T-cell (primary cell): ENCODE measurements around the gene PSMC3. TPM values are rescaled to one million over a fixed set of nuclear protein-coding genes. Genes with fewer than 3 reads are reported as not detected.

Experiments
- ATAC-seq, 4 experiments: fragments of 200-7000 bp in 3 of 4; fragments of 150-1000 bp in 1 of 4; cut with Tn5 transposase; replicated peaks in 1 of 4; 1 replicate in 3 of 4; 2 replicates in 1 of 4; pipeline ENCODE4 v1.10.0; 2021; ENCODE audit warnings: moderate library complexity in 3 of 4, mild to moderate bottlenecking in 2 of 4, moderate number of reproducible peaks in 1 of 4
- CTCF ChIA-PET, 2 donors: fragments of 300-600 bp; sonication (Branson Sonifier 250); formaldehyde crosslinking; loops; one replicate each; lab custom pipeline; 2022; ENCODE audit warnings: antibody characterized with exemption in 2 of 2; lab: Charles Lee
- POLR2A ChIA-PET, 2 donors: fragments of 300-600 bp; sonication (Branson Sonifier 250); formaldehyde crosslinking; loops; one replicate each; lab custom pipeline; 2022; ENCODE audit warnings: antibody characterized with exemption in 2 of 2; lab: Charles Lee
- DNase-seq, 35 experiments: peaks; one replicate each; pipeline versions ENCODE4 v3.0.0 to v3.0.0-alpha.2; 2013 to 2023
- H3K27ac ChIP-seq: one replicate; pipeline ENCODE4 v1.5.1; 2013; ENCODE audit warnings: low read length
- H3K27me3 ChIP-seq, 2 experiments: replicated peaks in 1 of 2; 1 replicate in 1 of 2; 2 replicates in 1 of 2; pipeline versions ENCODE4 v1.6.1 to v1.7.0; 2013; ENCODE audit warnings: low read length in 1 of 2, mixed read lengths in 1 of 2; ENCODE audit not compliant: control insufficient read depth in 2 of 2, insufficient read depth in 2 of 2; ENCODE audit errors: extremely low read depth in 1 of 2
- H3K36me3 ChIP-seq, 2 donors: 1 replicate in 1 of 2; 2 replicates in 1 of 2; pipeline versions ENCODE4 v1.6.1 to v1.7.0; 2013; ENCODE audit warnings: low read length in 1 of 2; ENCODE audit not compliant: control insufficient read depth in 2 of 2, insufficient read depth in 1 of 2; ENCODE audit errors: extremely low read depth in 1 of 2
- H3K4me1 ChIP-seq, 2 experiments: 1 replicate in 1 of 2; 2 replicates in 1 of 2; pipeline versions ENCODE4 v1.6.1 to v1.7.0; 2013; ENCODE audit warnings: low read length in 2 of 2, mixed read lengths in 1 of 2; ENCODE audit not compliant: insufficient read depth in 2 of 2, control insufficient read depth in 1 of 2; ENCODE audit errors: extremely low read depth in 1 of 2
- H3K4me3 ChIP-seq, 2 donors: 1 replicate in 1 of 2; 2 replicates in 1 of 2; pipeline versions ENCODE4 v1.5.1 to v1.7.0; 2013; ENCODE audit warnings: mild to moderate bottlenecking in 2 of 2, low read length in 1 of 2, moderate library complexity in 1 of 2; ENCODE audit not compliant: control insufficient read depth in 1 of 2; ENCODE audit errors: extremely low read depth in 1 of 2
- H3K9me3 ChIP-seq: 2 replicates; pipeline ENCODE4 v1.7.0; 2013
- H3K27ac Mint-ChIP-seq, 2 donors: one replicate each; pipeline ENCODE4 v1.8.0; 2020 to 2021; ENCODE audit warnings: mild to moderate bottlenecking in 2 of 2, mixed read lengths in 2 of 2
- H3K27me3 Mint-ChIP-seq, 2 donors: one replicate each; pipeline ENCODE4 v1.8.0; 2021 to 2022; ENCODE audit warnings: mixed read lengths in 2 of 2
- H3K36me3 Mint-ChIP-seq: one replicate; pipeline ENCODE4 v1.8.0; 2021; ENCODE audit warnings: mixed read lengths
- H3K4me1 Mint-ChIP-seq, 3 donors: one replicate each; pipeline ENCODE4 v1.8.0; 2020 to 2022; ENCODE audit warnings: mixed read lengths in 3 of 3, mild to moderate bottlenecking in 1 of 3
- H3K4me3 Mint-ChIP-seq, 3 donors: one replicate each; pipeline ENCODE4 v1.8.0; 2020 to 2022; ENCODE audit warnings: mild to moderate bottlenecking in 3 of 3, mixed read lengths in 3 of 3, moderate library complexity in 3 of 3
- H3K9me3 Mint-ChIP-seq, 3 donors: one replicate each; pipeline ENCODE4 v1.8.0; 2020 to 2022; ENCODE audit warnings: mixed read lengths in 3 of 3
- WGBS: methylation state at CpG from one replicate; pipeline ENCODE4 v1.1.5; 2013; ENCODE audit warnings: missing lambda C conversion rate; ENCODE audit not compliant: insufficient coverage; 5-methylcytosine and 5-hydroxymethylcytosine counted together
- total RNA-seq, 35 experiments: library from RNA in 6 of 35; stranded (reverse) in 6 of 35; fragments of 120-200 nt in 1 of 35; gene quantifications; one replicate each; pipeline versions ENCODE4 v1.2.1 to v1.2.4 and lab custom pipeline; 2013 to 2026

PSMC3 gene
- total RNA-seq, 5 donors from 2014 or later (not counting 1 experiment from before 2014, with no cell fraction given) = 48.6 to 64.4 (median 55.0) TPM

DNA sequence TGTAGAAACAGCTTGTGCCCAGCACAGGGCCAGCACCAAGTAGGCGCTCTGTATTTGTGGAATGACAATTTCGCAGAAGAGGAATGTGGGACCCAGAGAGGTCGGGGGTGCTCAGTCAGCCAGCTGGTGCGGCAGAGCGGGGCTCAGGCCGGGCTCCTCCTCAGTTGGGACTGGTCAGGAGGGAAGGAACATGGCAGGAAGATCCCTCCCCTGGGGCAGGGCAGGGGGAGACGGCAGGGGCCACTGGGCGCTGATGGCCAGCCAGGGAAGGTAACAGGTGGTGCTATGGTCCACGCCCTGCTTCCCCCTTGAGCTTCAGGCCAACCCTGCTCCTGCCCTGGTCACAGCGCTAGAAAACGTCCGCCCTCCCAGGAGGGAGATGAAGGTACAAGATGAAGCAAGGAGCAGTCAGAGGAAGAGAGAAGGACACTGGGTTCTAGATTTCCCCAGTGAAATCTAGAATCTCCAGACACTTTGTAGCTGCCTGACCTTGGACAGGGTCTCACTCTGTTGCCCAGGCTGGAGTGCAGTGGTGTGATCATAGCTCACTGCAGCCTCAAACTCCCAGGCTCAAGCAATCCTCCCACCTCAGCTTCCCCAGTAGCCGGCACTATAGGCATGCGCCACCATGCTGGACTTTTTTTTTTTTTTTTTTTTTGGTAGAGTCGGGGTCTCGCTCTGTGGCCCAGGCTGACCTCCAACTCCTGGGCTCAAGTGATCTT, 34.4 kb downstream of the PSMC3 start:
- H3K36me3 Mint-ChIP-seq = no peaks in the 10 kb centered on the region
- ChIA-PET POLR2A (interaction anchor here in 1 of 2 donors (0.7 kb wide), 1 partner anchor 8 kb away, joined by 10 read pairs; no protein-coding TSS in a partner anchor), CTCF (interaction anchor here in 1 of 2 donors (0.6 to 1.1 kb wide), 2 partner anchors 13 to 21 kb away, joined by 3 read pairs; no protein-coding TSS in a partner anchor)
- no peak overlapping the region for H3K27ac ChIP-seq
- H3K27me3 ChIP-seq = peaks cover 0 to 7% of the 10 kb centered on the region in 2 experiments
- no peaks in the 10 kb centered on the region for H3K27me3 Mint-ChIP-seq
- H3K36me3 ChIP-seq = no peaks in the 10 kb centered on the region
- no peak for DNase-seq
- peak overlapping the region; percentile 74 to 78 for H3K27ac Mint-ChIP-seq
- H3K4me1 Mint-ChIP-seq = peaks cover 40 to 62% (median 48%) of the 10 kb centered on the region in 3 donors
- H3K4me1 ChIP-seq = peaks cover 14 to 74% of the 10 kb centered on the region in 2 experiments
- 99% methylated on average over 12 of the region's 16 CpGs for WGBS
- no peak overlapping the region for H3K4me3 Mint-ChIP-seq
- ATAC-seq = no peak
- no peak overlapping the region for H3K4me3 ChIP-seq
- no peaks in the 10 kb centered on the region for H3K9me3 ChIP-seq
- no peaks in the 10 kb centered on the region for H3K9me3 Mint-ChIP-seq

DNA sequence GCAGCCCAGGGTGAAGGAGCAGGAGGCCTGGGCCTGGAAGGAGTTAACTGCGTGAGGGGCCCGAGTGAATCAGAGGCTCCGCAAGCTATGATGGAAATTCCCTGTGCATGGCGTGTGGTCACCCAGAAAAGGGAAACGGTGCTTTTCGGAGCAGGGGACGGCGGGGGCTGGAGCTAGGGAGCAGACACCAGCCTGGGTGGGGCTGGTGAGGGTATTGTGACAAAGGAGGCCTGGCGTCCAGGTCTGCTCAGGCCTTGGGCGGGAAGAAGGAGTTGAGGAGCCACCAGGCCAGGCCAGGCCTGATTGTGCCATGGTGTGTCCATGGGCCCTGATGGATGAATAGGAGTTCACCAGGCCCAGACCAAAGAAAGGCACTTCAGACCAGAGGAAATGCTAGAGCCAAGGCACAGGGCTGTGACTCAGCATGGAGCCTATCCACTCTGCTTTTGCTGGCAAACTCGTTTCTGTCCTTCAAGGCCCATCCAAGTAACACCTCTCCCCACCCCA, 35.1 kb downstream of the PSMC3 start:
- Histone ChIP-seq H3K9me3 (no peaks in the 10 kb centered on the region), H3K27ac (no peak overlapping the region), H3K36me3 (no peaks in the 10 kb centered on the region), H3K27me3 (peaks cover 0 to 7% of the 10 kb centered on the region in 2 experiments), H3K4me3 (no peak overlapping the region), H3K4me1 (peaks cover 14 to 72% of the 10 kb centered on the region in 2 experiments)
- WGBS = 95% methylated on average over 11 of the region's 11 CpGs
- ATAC-seq (no peak), DNase-seq (peak in 1 of 35 experiments; percentile 51)
- no peaks in the 10 kb centered on the region for H3K27me3 Mint-ChIP-seq
- peak overlapping the region; percentile 74 to 78 for H3K27ac Mint-ChIP-seq
- H3K36me3 Mint-ChIP-seq = no peaks in the 10 kb centered on the region
- peaks cover 40 to 62% (median 48%) of the 10 kb centered on the region in 3 donors for H3K4me1 Mint-ChIP-seq
- no peak overlapping the region for H3K4me3 Mint-ChIP-seq
- no peaks in the 10 kb centered on the region for H3K9me3 Mint-ChIP-seq
- CTCF ChIA-PET = interaction anchor here in 1 of 2 donors (0.6 kb wide), 1 partner anchor 20 kb away, joined by 3 read pairs; no protein-coding TSS in a partner anchor
- POLR2A ChIA-PET = interaction anchor here (0.5 to 0.7 kb wide), 2 partner anchors 9 to 10 kb away, joined by 3 to 10 read pairs; no protein-coding TSS in a partner anchor

DNA sequence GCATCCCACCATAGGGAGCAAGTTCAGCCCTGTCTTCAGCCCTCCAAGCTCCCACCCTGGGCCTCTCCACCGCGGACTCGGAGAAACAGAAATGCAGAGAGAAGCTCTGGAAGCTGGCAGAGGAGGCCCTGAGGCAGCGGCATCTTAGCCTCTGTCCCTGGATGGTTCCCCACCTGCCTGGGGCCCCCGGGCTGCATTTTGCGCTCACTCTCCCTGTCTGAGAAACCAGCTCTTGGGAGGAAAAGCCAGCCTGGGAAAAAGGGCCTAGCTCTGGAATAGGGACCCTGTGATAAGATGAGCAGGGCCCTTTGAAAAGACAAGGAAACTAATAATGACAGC, 35.8 kb downstream of the PSMC3 start:
- H3K4me1 ChIP-seq = peaks cover 12 to 65% of the 10 kb centered on the region in 2 experiments

GRCh38 chr11:47389577-47390421, 36.4 kb downstream of the PSMC3 start:
- Histone ChIP-seq H3K4me1 (peaks cover 8 to 59% of the 10 kb centered on the region in 2 experiments), H3K27ac (no peak overlapping the region), H3K36me3 (no peaks in the 10 kb centered on the region), H3K27me3 (peaks cover 0 to 7% of the 10 kb centered on the region in 2 experiments), H3K9me3 (no peaks in the 10 kb centered on the region), H3K4me3 (no peak overlapping the region)
- H3K27ac Mint-ChIP-seq = peak overlapping the region in 1 of 2 donors; percentile 66
- H3K36me3 Mint-ChIP-seq = no peaks in the 10 kb centered on the region
- DNase-seq (no peak), ATAC-seq (no peak)
- no peaks in the 10 kb centered on the region for H3K9me3 Mint-ChIP-seq
- H3K27me3 Mint-ChIP-seq = no peaks in the 10 kb centered on the region
- peak overlapping the region in 2 of 3 donors; percentile 39 to 55 for H3K4me3 Mint-ChIP-seq
- 31% methylated on average over 5 of the region's 17 CpGs for WGBS
- CTCF ChIA-PET = interaction anchor here (0.5 to 0.6 kb wide), 2 partner anchors 23 to 71 kb away, joined by 4 to 5 read pairs; no protein-coding TSS in a partner anchor
- POLR2A ChIA-PET = no interaction called here
- H3K4me1 Mint-ChIP-seq = peaks cover 28 to 50% (median 36%) of the 10 kb centered on the region in 3 donors

More for the DNA sequence above, 35.8 kb downstream of the PSMC3 start:
- no peaks in the 10 kb centered on the region for H3K27me3 Mint-ChIP-seq
- CTCF ChIA-PET = interaction anchor here (0.5 to 0.6 kb wide), 2 partner anchors 22 to 72 kb away, joined by 4 to 5 read pairs; no protein-coding TSS in a partner anchor
- H3K4me3 ChIP-seq = no peak overlapping the region
- H3K4me3 Mint-ChIP-seq = no peak overlapping the region
- DNase-seq (no peak), ATAC-seq (no peak)
- peaks cover 33 to 55% (median 40%) of the 10 kb centered on the region in 3 donors for H3K4me1 Mint-ChIP-seq
- 98% methylated on average over 6 of the region's 6 CpGs for WGBS
- H3K27ac Mint-ChIP-seq = peak overlapping the region; percentile 34 to 58
- H3K27ac ChIP-seq = no peak overlapping the region
- POLR2A ChIA-PET = no interaction called here
- no peaks in the 10 kb centered on the region for H3K9me3 ChIP-seq
- peaks cover 0 to 7% of the 10 kb centered on the region in 2 experiments for H3K27me3 ChIP-seq
- no peaks in the 10 kb centered on the region for H3K36me3 Mint-ChIP-seq
- no peaks in the 10 kb centered on the region for H3K9me3 Mint-ChIP-seq
- no peaks in the 10 kb centered on the region for H3K36me3 ChIP-seq

DNA sequence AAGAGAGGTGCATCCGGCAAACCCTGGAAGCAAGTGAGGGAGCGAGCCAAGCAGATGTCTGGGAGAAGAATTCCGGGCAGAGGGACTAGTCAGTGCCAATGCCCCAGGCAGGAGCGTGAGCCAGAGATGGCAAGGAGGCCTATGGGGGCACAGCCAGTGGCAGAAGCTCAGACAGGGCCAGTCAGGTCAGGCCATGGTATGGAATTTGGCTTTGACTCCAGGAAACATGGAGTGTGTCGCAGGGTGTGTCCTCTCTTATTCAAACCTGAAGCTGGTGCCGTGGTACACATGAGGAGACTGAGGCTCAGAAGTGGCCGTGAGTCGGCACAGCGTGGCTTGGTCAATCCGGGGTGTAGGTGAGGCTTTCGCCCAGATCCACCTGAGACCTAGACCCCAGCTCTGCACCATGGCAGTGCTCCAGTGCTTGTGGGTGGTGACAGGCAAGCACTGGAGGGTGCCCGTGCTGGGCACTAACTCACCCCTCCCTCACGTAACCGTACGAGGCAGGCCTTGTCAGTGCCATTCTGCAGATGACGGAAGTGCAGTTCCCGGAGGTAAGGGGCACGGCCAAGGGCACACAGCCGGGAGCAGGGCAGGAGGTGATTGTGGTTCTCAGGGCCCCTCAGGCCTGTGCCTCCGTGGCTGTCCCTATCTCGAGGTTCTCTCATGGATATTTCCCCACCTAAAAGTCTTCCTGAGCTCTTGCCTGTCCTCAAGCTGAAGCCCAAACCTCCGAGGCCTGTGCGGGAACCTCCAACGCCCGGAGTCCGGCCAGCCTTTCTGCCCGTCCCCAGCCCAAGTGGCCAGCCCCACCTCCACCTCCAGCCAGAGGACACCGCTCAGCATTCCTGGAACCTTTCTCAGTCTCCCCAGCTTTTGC, 37.3 kb downstream of the PSMC3 start:
- Mint-ChIP-seq H3K27ac (peak overlapping the region in 1 of 2 donors; percentile 66), H3K4me1 (peaks cover 22 to 41% (median 28%) of the 10 kb centered on the region in 3 donors)

More for the DNA sequence above, 37.3 kb downstream of the PSMC3 start:
- ChIA-PET POLR2A (interaction anchor here in 1 of 2 donors (0.6 kb wide), 1 partner anchor 14 kb away, joined by 4 read pairs; no protein-coding TSS in a partner anchor), CTCF (no interaction called here)
- peaks cover 3 to 50% of the 10 kb centered on the region in 2 experiments for H3K4me1 ChIP-seq
- H3K27me3 Mint-ChIP-seq = no peaks in the 10 kb centered on the region
- H3K36me3 Mint-ChIP-seq = no peaks in the 10 kb centered on the region
- ATAC-seq (no peak), DNase-seq (no peak)
- no peak overlapping the region for H3K27ac ChIP-seq
- no peaks in the 10 kb centered on the region for H3K9me3 ChIP-seq
- H3K9me3 Mint-ChIP-seq = no peaks in the 10 kb centered on the region
- WGBS = 94% methylated on average over 24 of the region's 28 CpGs
- peak overlapping the region in 2 of 3 donors; percentile 39 to 55 for H3K4me3 Mint-ChIP-seq
- H3K4me3 ChIP-seq = no peak overlapping the region
- peaks cover 0 to 7% of the 10 kb centered on the region in 2 experiments for H3K27me3 ChIP-seq
- no peaks in the 10 kb centered on the region for H3K36me3 ChIP-seq
